ENCODE data around the gene PGLYRP2.

PGLYRP2 gene

GRCh38 chr19:15438577-15438976, 40.7 kb downstream of the PGLYRP2 start:
- no peak for DNase-seq

GRCh38 chr19:15438124-15438496, 41.2 kb downstream of the PGLYRP2 start:
- no peak for DNase-seq

DNA sequence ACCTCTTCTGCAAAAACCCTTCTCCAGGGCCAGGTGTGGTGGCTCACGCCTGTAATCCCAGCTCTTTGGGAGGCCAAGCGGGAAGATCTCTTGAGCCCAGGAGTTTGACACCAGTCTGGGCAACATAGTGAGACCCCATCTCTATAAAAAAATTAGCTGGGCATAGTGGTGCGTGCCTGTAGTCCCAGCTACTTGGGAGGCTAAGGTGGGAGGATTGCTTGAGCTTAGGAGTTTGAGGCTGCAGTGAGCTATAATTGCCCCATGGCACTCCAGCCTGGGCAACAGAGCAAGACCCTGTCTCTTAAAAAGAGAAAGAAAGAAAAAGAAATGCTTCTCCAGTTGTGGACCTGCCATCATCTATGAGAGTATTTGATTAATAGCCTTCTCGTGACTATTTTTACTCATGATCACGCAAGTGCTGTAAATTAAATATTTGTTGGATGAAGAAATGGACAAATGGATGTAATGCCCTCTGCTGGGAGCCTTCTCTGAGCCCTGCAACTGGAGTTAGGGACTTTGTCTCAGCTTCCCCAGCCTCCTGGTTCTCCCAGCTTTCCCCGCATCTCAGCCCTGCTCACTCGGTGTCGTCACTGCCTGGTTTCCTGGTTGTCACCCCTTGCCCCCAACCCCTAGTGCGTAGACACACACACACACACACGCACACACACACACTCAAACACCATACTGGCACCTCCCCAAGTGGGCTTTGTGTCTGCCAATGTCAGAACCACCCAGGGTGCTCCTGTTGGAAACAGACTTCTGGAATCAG, 41.8 kb downstream of the PGLYRP2 start:
- DNase-seq: no peak

DNA sequence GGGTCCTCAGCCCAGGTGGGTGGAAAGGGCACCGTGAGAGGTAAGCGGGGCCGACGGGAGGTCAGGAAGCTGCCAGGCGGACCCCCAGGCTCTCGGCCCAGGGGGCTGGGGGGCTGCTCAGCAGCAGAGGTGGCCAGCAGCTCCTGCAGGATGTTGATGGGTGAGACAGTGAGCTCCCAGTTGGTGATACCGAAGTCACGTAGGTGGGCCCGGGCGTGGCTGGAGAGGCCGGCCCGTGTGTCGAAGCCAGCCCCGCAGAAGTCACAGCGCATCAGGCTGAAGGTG, 42.5 kb downstream of the PGLYRP2 start:
- no peak for DNase-seq

- DNase-seq: no peak
These were observed 43.1 kb downstream of the PGLYRP2 start for GRCh38 chr19:15436012-15436825.

DNA sequence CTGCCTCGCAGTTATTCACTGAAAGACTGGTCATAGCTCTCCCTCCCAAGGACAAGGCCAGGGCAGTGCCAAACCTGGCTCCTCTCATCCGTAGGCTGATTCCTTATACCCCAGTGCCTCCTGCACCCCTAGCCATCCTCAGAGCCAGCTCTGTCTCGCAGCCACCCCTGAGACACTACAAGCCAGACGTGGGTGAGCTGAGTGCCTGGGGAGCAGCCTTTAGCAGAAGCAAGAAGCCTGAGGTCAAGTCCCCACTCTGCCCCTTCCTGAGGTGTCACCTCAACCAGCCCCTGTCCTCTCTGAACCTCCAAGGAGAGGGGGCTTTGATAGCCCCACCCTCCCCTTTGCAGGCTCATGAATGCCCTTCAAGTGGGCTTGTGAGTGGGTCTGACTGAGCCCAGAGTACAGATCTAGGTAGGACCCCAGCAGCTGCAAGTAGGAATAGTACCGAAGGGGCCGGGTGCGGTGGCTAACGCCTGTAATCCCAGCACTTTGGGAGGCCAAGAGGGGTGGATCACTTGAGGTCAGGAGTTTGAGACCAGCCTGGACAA, 45.7 kb downstream of the PGLYRP2 start:
- DNase-seq: no peak

GRCh38 chr19:15432629-15433518, 46.4 kb downstream of the PGLYRP2 start:
- peak; percentile 55 to 72 for DNase-seq

GRCh38 chr19:15432018-15432494, 47.2 kb downstream of the PGLYRP2 start:
- DNase-seq: no peak

- DNase-seq: no peak
These were observed 47.8 kb downstream of the PGLYRP2 start for GRCh38 chr19:15431396-15432017.

DNA sequence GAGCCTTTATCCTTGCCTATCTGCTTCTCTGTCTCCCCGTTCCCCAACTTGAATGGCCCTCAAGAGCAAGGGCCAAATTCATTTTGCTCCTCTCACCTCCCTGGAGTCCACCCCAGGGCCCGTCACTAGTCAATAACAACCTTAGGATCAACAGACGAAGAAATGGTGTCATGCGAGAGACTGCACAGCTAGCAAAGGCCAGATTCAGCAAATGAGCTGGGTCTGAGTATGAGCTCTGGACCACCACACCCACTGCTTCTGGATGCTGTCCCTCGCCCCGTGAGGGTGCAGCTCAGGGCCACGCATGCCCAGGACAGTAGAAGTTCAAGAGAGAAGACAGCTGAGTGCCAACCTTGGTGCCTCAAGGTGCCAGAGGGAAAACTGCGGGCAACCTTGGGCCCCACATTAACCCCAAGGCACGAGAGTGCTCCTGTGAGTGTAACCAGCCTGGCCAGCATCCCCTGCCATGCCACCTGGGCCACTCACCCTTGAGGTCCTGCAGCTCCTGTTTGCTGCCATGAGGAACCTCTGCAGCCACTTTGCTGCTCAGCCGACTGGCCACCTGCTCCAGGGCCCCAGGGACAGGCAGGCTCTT, 48.7 kb downstream of the PGLYRP2 start:
- DNase-seq: no peak

DNA sequence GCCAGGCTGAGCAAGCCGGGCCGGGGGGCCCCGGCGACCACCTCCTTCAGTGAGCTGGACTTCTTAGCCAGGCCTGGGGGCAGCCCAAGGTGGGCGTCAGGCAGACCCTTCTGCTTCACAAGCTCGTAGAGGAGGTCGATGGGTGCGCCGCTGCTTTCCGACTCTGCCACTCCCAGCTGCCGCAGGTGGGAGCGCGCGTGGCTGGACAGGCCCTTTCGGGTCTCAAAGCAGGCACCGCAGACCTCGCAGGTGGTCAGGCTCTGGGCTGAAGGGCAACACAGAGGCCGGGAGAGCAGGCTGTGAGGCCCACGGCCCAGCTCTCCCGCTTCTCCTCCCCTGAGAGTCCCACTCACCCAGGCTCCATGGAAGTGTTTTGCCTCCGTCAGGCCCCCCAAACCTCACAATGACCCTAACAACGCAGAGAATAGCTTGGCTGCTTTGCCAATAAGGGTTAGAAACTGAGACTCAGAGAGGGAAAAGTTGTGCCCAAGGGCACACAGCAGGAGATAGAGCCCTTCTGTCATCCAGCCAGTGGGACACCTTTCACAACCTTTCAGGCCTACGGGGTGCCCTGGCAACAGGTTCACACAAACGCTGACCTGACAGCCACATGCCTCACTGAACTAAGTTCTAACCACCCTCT, 49.4 kb downstream of the PGLYRP2 start:
- DNase-seq: no peak

DNA sequence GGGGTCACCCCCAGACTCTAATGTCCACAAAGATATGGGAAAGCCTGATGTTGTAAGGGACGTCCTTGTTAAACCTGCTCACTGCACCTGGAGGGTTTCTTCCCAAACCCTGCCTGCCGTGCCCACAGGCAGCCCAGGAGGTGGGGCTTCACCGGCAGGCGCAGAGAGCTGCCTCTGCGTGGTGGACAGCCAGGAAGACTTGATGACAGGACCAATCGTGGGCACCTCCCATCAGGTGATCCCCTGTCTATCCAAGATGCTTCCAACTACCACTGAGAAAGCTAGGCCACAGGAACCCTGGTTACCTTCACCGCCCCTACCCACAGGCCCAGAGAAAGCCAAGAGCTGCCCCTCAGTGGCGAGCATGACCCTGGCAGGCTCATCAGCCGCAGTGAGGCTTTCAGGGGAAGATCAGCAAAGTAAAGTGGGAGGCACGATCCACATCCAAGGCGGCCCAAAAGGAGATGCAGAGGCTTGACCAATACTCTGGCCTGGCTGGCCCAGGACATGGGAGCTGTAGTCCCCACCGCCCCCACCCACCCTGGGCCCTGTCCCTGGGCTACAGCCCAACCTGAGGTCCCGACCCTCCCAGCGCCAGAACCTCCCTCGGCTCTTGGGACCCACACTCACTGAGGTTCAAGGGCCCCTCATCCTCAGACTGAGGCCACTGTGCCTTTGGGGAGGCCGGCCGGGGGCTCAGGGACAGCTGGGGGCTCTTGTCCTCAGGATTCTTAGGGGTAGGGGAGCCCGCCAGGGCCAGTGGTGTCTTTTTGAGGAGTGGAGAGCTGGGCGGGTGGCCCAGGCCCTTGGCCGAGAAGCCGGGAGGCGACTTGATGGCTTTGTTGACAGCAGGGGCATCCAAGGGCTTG, 50.1 kb downstream of the PGLYRP2 start:
- DNase-seq: no peak

- DNase-seq: no peak
These were observed 51.3 kb downstream of the PGLYRP2 start for GRCh38 chr19:15427991-15428471.

- no peak for DNase-seq
These were observed 52.0 kb downstream of the PGLYRP2 start for GRCh38 chr19:15427350-15427700.

DNA sequence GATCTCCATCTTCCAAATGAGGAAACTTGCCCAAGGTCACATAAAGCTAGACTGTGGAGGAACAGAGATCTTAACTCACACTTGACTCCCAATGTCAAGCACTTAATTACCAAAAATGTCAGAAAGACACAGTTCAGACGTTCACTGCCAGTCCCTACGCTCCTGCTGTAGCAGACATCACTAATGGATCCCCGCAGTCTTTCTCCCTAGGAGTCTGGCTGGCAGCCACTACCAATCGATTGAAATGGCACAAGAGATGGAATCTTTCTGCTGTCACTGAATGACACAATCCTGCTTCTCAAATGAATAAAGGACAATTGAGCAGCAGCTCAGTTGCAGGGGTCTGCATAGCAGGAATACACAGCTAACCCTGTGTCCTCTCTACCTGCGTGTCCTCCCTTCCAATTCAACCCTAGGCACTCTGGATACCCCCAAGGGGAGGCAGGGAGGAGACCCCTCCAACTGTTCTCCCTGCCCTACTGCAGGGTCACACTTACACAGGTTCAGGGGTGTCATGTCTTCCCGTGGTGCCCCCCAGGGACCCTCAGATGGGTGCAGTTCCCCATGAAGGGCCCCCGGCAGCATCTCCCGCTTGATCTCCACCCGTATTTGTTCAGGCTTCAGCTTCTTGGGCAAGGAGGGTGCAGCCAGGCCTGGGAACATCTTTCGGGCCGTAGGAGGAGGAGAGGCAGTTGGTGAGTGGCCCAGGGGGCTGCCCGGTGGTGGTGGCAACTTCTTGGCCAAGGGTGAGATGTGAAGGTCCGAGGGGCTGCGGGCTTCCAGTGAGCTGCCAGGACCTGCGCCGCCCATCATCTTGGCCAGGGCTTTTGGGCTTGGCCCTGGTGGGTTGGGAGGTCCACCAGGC, 52.6 kb downstream of the PGLYRP2 start:
- DNase-seq: no peak

GRCh38 chr19:15425321-15425950, 53.9 kb downstream of the PGLYRP2 start:
- DNase-seq: no peak

- DNase-seq: no peak
These were observed 54.5 kb downstream of the PGLYRP2 start for GRCh38 chr19:15424692-15425272.

GRCh38 chr19:15424121-15424520, 55.2 kb downstream of the PGLYRP2 start:
- DNase-seq: no peak

DNA sequence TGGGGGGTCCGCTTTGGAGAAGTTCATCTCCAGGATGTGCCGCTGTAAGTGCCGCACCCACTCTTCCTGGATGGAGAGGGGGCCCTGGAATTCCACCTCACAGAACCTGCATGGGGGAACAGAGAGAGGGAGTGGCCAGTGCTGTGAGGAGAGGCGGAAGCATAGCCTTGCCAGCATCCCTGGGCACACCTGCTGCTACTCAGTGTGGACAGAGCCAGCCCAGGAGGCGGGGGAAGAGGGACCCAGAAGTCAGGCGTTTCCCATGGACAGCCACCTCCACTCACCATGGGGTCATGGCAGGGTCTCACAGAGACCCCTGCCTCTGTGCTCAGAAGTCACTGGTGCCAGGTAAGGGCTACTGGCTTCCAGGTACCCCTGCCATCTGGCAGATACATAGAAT, 56.2 kb downstream of the PGLYRP2 start:
- DNase-seq: no peak

Measured in NCI-H187 (cell line).